ENCODE results near the gene ENDOG.

DNA sequence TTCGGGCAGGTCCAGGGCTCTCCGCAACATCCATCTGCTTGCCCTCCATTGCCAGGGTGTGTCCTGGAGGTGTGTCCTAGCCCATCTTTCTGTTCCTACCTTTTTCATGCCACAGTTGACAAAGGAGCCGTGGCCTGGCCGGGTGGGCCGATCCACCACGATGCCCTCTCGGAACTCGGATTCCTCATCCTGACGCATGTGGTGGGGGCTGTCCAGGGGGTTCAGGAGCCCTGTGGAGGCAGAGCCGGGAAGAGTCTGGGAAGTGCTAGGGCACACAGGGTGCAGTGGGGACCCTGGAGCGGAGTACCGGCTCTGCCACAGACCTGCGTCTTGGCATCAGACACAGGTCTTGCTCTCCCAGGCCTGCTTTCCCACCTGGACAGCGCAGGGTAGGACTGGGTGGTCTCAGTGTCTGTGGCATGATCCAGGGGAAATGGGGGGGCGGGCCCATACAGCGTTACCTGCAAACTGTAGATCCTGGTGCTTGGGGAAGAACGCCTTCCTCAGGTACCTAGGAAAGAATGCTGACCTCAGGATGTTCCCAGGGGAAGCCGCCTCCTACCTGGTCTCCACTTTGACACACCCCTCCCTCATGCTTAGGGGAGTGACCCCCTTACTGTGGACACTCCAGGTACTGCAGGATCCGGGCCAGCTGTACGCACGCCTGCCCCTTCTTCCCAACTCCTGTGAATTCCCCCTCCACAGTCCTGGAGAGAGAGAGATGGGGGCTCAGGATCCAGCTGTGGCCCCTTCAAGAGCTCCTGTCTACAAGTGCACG, 7.8 kb downstream of the ENDOG start:
- TF ChIP-seq, protein P1, sequence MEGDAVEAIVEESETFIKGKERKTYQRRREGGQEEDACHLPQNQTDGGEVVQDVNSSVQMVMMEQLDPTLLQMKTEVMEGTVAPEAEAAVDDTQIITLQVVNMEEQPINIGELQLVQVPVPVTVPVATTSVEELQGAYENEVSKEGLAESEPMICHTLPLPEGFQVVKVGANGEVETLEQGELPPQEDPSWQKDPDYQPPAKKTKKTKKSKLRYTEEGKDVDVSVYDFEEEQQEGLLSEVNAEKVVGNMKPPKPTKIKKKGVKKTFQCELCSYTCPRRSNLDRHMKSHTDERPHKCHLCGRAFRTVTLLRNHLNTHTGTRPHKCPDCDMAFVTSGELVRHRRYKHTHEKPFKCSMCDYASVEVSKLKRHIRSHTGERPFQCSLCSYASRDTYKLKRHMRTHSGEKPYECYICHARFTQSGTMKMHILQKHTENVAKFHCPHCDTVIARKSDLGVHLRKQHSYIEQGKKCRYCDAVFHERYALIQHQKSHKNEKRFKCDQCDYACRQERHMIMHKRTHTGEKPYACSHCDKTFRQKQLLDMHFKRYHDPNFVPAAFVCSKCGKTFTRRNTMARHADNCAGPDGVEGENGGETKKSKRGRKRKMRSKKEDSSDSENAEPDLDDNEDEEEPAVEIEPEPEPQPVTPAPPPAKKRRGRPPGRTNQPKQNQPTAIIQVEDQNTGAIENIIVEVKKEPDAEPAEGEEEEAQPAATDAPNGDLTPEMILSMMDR (IDR thresholded peaks at IDR 0.05; ENCODE audit: low read depth, low read length), result no peak
- TF ChIP-seq EZH2phosphoT487 (IDR thresholded peaks at IDR 0.05; ENCODE audit: low read depth), result no peak
